C4-2B (cell line): ENCODE measurements around the gene PFKL.

Experiments used
- CTCF ChIP-seq: fragments of 450-650 bp; conservative IDR thresholded peaks from 2 replicates; pipeline ENCODE4 v1.5.1; 2017; ENCODE audit warnings: mild to moderate bottlenecking
- ZFX ChIP-seq: fragments of 450-650 bp; IDR thresholded peaks from 2 replicates; pipeline ENCODE4 v1.6.1; 2017

- no peak for TF ChIP-seq CTCF
- no peak for TF ChIP-seq ZFX
These were observed 2.9 kb upstream of the PFKL start for GRCh38 chr21:44296916-44297315.
